ENCODE data around the gene SLC7A8. TPM values are rescaled to one million over a fixed set of nuclear protein-coding genes. Genes with fewer than 3 reads are reported as not detected.

Gene SLC7A8
- total RNA-seq, 1 experiment from 2014 or later: 3.8 TPM

DNA sequence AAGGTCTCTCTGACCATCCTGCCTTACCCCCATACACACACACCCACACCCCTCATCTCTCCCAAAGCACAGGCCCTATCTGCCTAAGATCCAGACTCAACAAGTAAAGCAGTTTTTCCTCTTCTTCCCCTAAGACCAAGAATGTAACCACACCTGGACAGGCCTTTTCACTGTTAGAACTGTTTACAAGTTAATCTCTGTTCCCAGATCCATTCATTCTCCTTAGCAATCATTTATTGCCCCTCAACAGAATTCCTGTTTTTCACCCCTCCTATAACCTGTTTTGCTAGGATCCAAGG, 76.8 kb downstream of the SLC7A8 start:
- CTCF ChIA-PET: no interaction called here
- intact Hi-C loops (cut with micrococcal nuclease): loop anchor here (5.0 kb wide), 1 partner anchor 119 kb away; no protein-coding TSS in a partner anchor
- H3K4me1 ChIP-seq (ENCODE audit: insufficient read depth, low read length): no peaks in the 10 kb centered on the region

DNA sequence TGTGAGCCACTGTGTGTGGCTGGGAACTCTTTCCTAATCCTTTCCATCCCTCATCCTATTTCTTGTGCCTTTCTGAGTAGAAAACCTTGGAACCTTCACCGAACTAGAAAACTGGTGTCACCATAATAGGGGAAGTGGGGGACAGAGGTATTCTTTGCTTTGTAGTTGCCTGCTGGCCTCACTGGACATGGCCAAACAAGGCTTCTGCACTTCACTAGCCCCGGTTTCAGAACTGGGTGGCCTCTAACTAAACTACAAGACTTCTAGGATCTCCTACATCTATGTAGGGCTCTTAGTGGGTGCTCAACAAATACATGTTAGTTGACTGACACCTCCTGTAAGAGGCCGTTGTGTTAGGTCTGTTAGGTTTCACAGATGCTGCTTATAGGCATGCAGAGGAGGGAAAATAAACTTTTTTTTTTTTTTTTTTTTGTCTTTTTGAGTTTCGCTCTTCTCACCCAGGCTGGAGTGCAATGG, 78.1 kb downstream of the SLC7A8 start:
- no peak overlapping the region for H3K4me2 ChIP-seq (ENCODE audit: low read length)
- no peaks in the 10 kb centered on the region for H4K20me1 ChIP-seq (ENCODE audit: low read length)
- no peaks in the 10 kb centered on the region for H3F3A ChIP-seq (ENCODE audit: low read length, unreplicated experiment)
- BruUV-seq (replicated peaks): no TSS peak
- CTCF ChIA-PET: no interaction called here
- H3K27me3 ChIP-seq (ENCODE audit: low read length): peaks cover 4% of the 10 kb centered on the region; the same call in 1 of the 2 replicates
- DNase-seq (no peak), ATAC-seq (no peak)
- intact Hi-C loops (cut with micrococcal nuclease): loop anchor here (5.0 kb wide), 1 partner anchor 118 kb away; no protein-coding TSS in a partner anchor
- H3K27ac ChIP-seq (ENCODE audit: low read length): no peak overlapping the region
- H3K36me3 ChIP-seq (ENCODE audit: low read depth, low read length): no peaks in the 10 kb centered on the region
- no peak overlapping the region for H3K4me3 ChIP-seq (ENCODE audit: low read length)
- no peak overlapping the region for H3K9ac ChIP-seq (ENCODE audit: low read length)
- TF ChIP-seq EZH2phosphoT487 (IDR thresholded peaks at IDR 0.05; ENCODE audit: borderline replicate concordance, low read length) (no peak), EZH2 (IDR thresholded peaks at IDR 0.05; ENCODE audit: low read length, unreplicated experiment) (no peak)
- TF ChIP-seq, protein P1, sequence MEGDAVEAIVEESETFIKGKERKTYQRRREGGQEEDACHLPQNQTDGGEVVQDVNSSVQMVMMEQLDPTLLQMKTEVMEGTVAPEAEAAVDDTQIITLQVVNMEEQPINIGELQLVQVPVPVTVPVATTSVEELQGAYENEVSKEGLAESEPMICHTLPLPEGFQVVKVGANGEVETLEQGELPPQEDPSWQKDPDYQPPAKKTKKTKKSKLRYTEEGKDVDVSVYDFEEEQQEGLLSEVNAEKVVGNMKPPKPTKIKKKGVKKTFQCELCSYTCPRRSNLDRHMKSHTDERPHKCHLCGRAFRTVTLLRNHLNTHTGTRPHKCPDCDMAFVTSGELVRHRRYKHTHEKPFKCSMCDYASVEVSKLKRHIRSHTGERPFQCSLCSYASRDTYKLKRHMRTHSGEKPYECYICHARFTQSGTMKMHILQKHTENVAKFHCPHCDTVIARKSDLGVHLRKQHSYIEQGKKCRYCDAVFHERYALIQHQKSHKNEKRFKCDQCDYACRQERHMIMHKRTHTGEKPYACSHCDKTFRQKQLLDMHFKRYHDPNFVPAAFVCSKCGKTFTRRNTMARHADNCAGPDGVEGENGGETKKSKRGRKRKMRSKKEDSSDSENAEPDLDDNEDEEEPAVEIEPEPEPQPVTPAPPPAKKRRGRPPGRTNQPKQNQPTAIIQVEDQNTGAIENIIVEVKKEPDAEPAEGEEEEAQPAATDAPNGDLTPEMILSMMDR (conservative IDR thresholded peaks at IDR 0.05; ENCODE audit: low read depth, low read length): no peak
- no peak overlapping the region for H2AFZ ChIP-seq (ENCODE audit: low read length)
- no peaks in the 10 kb centered on the region for H3K9me2 ChIP-seq (replicated peaks; ENCODE audit: low read length)
- no peaks in the 10 kb centered on the region for H3K79me2 ChIP-seq (ENCODE audit: low read length)
- POLR2A ChIA-PET (ENCODE audit: unreplicated experiment): no interaction called here
- H3K4me1 ChIP-seq (ENCODE audit: insufficient read depth, low read length): no peaks in the 10 kb centered on the region
- H3K9me3 ChIP-seq (ENCODE audit: low read length): no peaks in the 10 kb centered on the region

More for the DNA sequence above, 76.8 kb downstream of the SLC7A8 start:
- ATAC-seq: no peak
- H4K20me1 ChIP-seq (ENCODE audit: low read length): no peaks in the 10 kb centered on the region
- H3K4me3 ChIP-seq (ENCODE audit: low read length): no peak overlapping the region
- no peak for DNase-seq
- no peaks in the 10 kb centered on the region for H3K9me3 ChIP-seq (ENCODE audit: low read length)
- no TSS peak for BruUV-seq (replicated peaks)
- TF ChIP-seq, protein P1 (conservative IDR thresholded peaks at IDR 0.05; ENCODE audit: low read depth, low read length): no peak
- TF ChIP-seq EZH2phosphoT487 (IDR thresholded peaks at IDR 0.05; ENCODE audit: borderline replicate concordance, low read length) (no peak), EZH2 (IDR thresholded peaks at IDR 0.05; ENCODE audit: low read length, unreplicated experiment) (no peak)
- H3K9ac ChIP-seq (ENCODE audit: low read length): no peak overlapping the region
- H3K36me3 ChIP-seq (ENCODE audit: low read depth, low read length): no peaks in the 10 kb centered on the region
- H2AFZ ChIP-seq (ENCODE audit: low read length): no peak overlapping the region
- H3K4me2 ChIP-seq (ENCODE audit: low read length): no peak overlapping the region
- H3K9me2 ChIP-seq (replicated peaks; ENCODE audit: low read length): no peaks in the 10 kb centered on the region
- H3F3A ChIP-seq (ENCODE audit: low read length, unreplicated experiment): no peaks in the 10 kb centered on the region
- POLR2A ChIA-PET (ENCODE audit: unreplicated experiment): no interaction called here
- H3K79me2 ChIP-seq (ENCODE audit: low read length): no peaks in the 10 kb centered on the region
- H3K27ac ChIP-seq (ENCODE audit: low read length): no peak overlapping the region
- peaks cover 16% of the 10 kb centered on the region for H3K27me3 ChIP-seq (ENCODE audit: low read length)

DNA sequence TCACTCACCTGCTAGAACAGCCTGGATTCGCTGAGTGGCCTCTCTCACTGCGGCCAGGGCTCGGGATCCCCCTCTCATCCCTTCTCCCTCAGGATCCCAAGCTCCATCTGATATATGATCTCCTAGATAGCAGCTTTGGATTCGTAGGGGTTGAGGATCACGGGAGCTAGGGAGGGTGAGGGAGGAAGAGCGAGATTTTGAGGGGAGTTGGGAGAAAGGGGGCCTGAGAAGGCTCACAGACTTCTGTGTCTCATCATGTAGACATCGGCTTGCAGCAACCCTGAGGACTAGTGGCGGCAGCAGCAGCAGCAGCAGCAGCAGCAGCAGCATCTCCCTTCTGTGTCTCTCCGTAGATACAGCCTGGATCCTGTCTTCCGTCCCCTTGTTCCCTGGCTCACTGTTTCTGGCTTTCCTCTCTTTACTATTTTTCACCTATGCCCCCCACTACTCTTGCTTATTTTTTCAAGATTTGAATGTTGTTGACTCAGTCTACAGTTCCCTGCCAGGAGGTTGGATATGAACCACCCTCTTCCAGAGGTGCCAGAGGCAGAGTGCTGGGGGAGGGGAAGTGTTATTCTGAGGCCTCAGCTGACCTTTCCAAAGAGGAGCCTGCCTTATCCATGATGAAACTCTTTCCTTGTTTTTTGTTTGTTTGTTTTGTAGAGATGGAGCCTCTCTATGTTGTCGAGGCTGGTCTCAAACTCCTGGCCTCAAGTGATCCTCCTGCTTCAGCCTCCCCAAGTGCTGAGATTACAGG, 78.7 kb downstream of the SLC7A8 start, which contains the start of gene CIROP:
Gene CIROP (minus strand): TSS at position 399 of the 757 bp plus-strand sequence. CDS start 69 bp downstream, at position 330.
- Histone ChIP-seq H4K20me1 (ENCODE audit: low read length) (no peaks in the 10 kb centered on the region), H3K4me3 (ENCODE audit: low read length) (no peak within 1 kb of the TSS), H3F3A (ENCODE audit: low read length, unreplicated experiment) (no peaks in the 10 kb centered on the region), H3K36me3 (ENCODE audit: low read depth, low read length) (no peaks in the 10 kb centered on the region), H3K27ac (ENCODE audit: low read length) (no peak within 1 kb of the TSS), H3K9me2 (replicated peaks; ENCODE audit: low read length) (no peaks in the 10 kb centered on the region), H3K9me3 (ENCODE audit: low read length) (no peaks in the 10 kb centered on the region), H3K79me2 (ENCODE audit: low read length) (no peaks in the 10 kb centered on the region), H3K27me3 (ENCODE audit: low read length) (no peaks in the 10 kb centered on the region), H3K4me2 (ENCODE audit: low read length) (no peak within 1 kb of the TSS), H3K4me1 (ENCODE audit: insufficient read depth, low read length) (no peaks in the 10 kb centered on the region), H3K9ac (ENCODE audit: low read length) (no peak within 1 kb of the TSS), H2AFZ (ENCODE audit: low read length) (no peak within 1 kb of the TSS)
- intact Hi-C loops (cut with micrococcal nuclease): loop anchor here (5.0 kb wide), 1 partner anchor 117 kb away; no protein-coding TSS in a partner anchor
- ATAC-seq: no peak
- CTCF ChIA-PET: no interaction called here
- POLR2A ChIA-PET (ENCODE audit: unreplicated experiment): no interaction called here
- DNase-seq: no peak
- no peak for TF ChIP-seq EZH2phosphoT487 (IDR thresholded peaks at IDR 0.05; ENCODE audit: borderline replicate concordance, low read length)
- TF ChIP-seq, protein P1 (conservative IDR thresholded peaks at IDR 0.05; ENCODE audit: low read depth, low read length): no peak
- BruUV-seq (replicated peaks): no TSS peak

All from PC-3 (cell line).